ENCODE data around the gene ZNF219. TPM values are rescaled to one million over a fixed set of nuclear protein-coding genes. Genes with fewer than 3 reads are reported as not detected.

ZNF219 gene
- total and polyA plus RNA-seq, 10 of the 15 experiments (the other 5 are each of a cell fraction or from before 2014, with no cell fraction given): 0.16 to 6.4 (median 1.9) TPM

DNA sequence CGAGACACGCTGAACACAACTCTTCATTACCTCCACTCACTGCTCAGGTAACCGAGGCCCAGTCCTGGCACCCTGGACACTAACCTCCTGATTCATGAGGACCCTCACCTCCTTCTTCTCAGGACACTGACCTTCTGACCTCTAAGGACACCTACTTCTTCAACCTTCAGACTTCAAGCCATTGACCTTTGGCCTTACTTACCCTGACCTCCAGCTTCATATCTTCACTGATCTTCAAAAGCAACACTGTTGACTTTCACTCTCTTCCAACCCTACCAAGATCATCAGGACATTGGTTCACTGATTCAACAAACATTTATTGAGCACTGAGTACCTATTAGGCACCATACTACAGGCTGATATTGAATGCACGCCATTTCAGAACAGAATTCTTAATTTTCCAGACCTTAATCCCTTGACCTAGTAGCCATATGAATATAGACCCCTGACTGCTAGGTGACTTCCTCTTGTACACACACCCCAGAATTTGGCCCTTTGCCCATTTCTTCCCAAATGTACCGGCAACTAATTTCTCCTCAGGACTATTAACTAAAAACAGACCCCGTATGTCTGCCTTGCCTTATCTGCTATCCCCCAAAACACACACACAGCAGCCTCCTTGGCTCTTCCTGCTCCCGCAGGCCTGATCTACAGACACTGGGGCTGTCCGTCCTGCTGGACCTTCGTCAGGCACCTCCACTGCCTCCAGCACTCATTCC is 22.6 kb downstream of the ZNF219 start:
- no peak for DNase-seq (ENCODE audit: low read depth, low spot score)
- no TSS peak for BruUV-seq (replicated peaks)
- H4K20me1 ChIP-seq (ENCODE audit: control insufficient read depth, insufficient read depth): no peaks in the 10 kb centered on the region
- RAD21 ChIA-PET (ENCODE audit: unreplicated experiment): no interaction called here
- no peak overlapping the region for H3K27ac ChIP-seq (ENCODE audit: control insufficient read depth, insufficient read depth)
- in situ Hi-C loops (cut with MboI) (no loop called here), intact Hi-C loops (cut with micrococcal nuclease; ENCODE audit: unreplicated experiment) (no loop called here)
- POLR2A ChIA-PET: no interaction called here
- H3K4me2 ChIP-seq (ENCODE audit: control insufficient read depth, insufficient read depth): no peak overlapping the region
- no peaks in the 10 kb centered on the region for H3K79me2 ChIP-seq (ENCODE audit: control insufficient read depth, insufficient read depth, low read length)
- H3K4me3 ChIP-seq: no peak overlapping the region
- H3K36me3 ChIP-seq (ENCODE audit: control insufficient read depth in 2 of 2, insufficient read depth in 2 of 2, low read length in 1 of 2): no peaks in the 10 kb centered on the region
- no peak for ATAC-seq
- H3K27me3 ChIP-seq (replicated peaks in 1 of 2; ENCODE audit: control insufficient read depth in 2 of 2, insufficient read depth in 2 of 2, low read length in 1 of 2): peaks cover under 1 to 3% of the 10 kb centered on the region in 2 experiments; a peak in 1 of 4 replicates
- 31% methylated on average over 9 of the region's 9 CpGs for WGBS (ENCODE audit: insufficient coverage, insufficient replicate concordance, low lambda C conversion rate, missing lambda C conversion rate)
- SMC1A ChIA-PET (ENCODE audit: uncharacterized antibody, unreplicated experiment): no interaction called here
- H3K9ac ChIP-seq (ENCODE audit: control insufficient read depth, insufficient read depth, low read length): no peak overlapping the region
- CTCF ChIA-PET: interaction anchor here (1.3 to 3.0 kb wide), 2 partner anchors 13 to 16 kb away, joined by 4 to 10 read pairs; no protein-coding TSS in a partner anchor
- FAIRE-seq: no peak
- H2AFZ ChIP-seq (ENCODE audit: control insufficient read depth, low read depth, low read length): no peak overlapping the region
- H3K4me1 ChIP-seq (ENCODE audit: control insufficient read depth, insufficient read depth, low read length): peaks cover 13% of the 10 kb centered on the region
- no peaks in the 10 kb centered on the region for H3K9me3 ChIP-seq (replicated peaks; ENCODE audit: control insufficient read depth, insufficient read depth, low read length)
- TF ChIP-seq CBFB (IDR thresholded peaks at IDR 0.05; ENCODE audit: low read depth): no peak
- TF ChIP-seq, protein P1, sequence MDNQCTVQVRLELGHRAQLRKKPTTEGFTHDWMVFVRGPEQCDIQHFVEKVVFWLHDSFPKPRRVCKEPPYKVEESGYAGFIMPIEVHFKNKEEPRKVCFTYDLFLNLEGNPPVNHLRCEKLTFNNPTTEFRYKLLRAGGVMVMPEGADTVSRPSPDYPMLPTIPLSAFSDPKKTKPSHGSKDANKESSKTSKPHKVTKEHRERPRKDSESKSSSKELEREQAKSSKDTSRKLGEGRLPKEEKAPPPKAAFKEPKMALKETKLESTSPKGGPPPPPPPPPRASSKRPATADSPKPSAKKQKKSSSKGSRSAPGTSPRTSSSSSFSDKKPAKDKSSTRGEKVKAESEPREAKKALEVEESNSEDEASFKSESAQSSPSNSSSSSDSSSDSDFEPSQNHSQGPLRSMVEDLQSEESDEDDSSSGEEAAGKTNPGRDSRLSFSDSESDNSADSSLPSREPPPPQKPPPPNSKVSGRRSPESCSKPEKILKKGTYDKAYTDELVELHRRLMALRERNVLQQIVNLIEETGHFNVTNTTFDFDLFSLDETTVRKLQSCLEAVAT (IDR thresholded peaks at IDR 0.05): no peak
- no peak for TF ChIP-seq SIN3A (IDR thresholded peaks at IDR 0.05; ENCODE audit: low read depth, low read length)
- no peak for TF ChIP-seq SREBF1 (IDR thresholded peaks at IDR 0.05; ENCODE audit: low read length)
- no peak for TF ChIP-seq NFYB (IDR thresholded peaks at IDR 0.05; ENCODE audit: insufficient read depth, low read depth, low read length)
- no peak for TF ChIP-seq FOXM1 (IDR thresholded peaks at IDR 0.05; ENCODE audit: low read depth, low read length)
- TF ChIP-seq LARP7 (IDR thresholded peaks at IDR 0.05): no peak
- TF ChIP-seq, protein P2, sequence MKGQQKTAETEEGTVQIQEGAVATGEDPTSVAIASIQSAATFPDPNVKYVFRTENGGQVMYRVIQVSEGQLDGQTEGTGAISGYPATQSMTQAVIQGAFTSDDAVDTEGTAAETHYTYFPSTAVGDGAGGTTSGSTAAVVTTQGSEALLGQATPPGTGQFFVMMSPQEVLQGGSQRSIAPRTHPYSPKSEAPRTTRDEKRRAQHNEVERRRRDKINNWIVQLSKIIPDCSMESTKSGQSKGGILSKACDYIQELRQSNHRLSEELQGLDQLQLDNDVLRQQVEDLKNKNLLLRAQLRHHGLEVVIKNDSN (IDR thresholded peaks at IDR 0.05; ENCODE audit: borderline replicate concordance, extremely low read length, insufficient read depth, low read depth, low read length): no peak
